HepG2 (cell line): ENCODE results near the gene AGT. TPM values are rescaled to one million over a fixed set of nuclear protein-coding genes. Genes with fewer than 3 reads are reported as not detected.

Source experiments
- CBX2 ChIP-seq, 2 experiments: fragments of 200-600 bp in 1 of 2; sonication (generic); formaldehyde crosslinking in 1 of 2; IDR thresholded peaks; 2 replicates each; pipeline versions ENCODE4 v1.7.0 to v1.8.1; 2018 to 2022; ENCODE audit warnings: low read depth in 2 of 2, low read length in 1 of 2, mild to moderate bottlenecking in 1 of 2, missing genetic modification reagents in 1 of 2
- KMT2A ChIP-seq: sonication (generic); formaldehyde crosslinking; IDR thresholded peaks from 2 replicates; pipeline ENCODE4 v1.4.0; 2020; ENCODE audit warnings: missing genetic modification reagents
- MTF1 ChIP-seq: sonication (generic); formaldehyde crosslinking; IDR thresholded peaks from 2 replicates; pipeline ENCODE4 v1.5.0; 2020; ENCODE audit warnings: missing genetic modification reagents
- TAF1 ChIP-seq: sonication (generic); formaldehyde crosslinking; IDR thresholded peaks from 2 replicates; pipeline ENCODE4 v1.4.0; 2020; ENCODE audit warnings: missing genetic modification reagents
- TBL1XR1 ChIP-seq: fragments of 150-350 bp; IDR thresholded peaks from 2 replicates; pipeline ENCODE4 v1.6.1; 2014; ENCODE audit warnings: borderline replicate concordance, low read length; ENCODE audit not compliant: partially characterized antibody
- ZBTB7A ChIP-seq: sonication (generic); formaldehyde crosslinking; IDR thresholded peaks from 2 replicates; pipeline ENCODE4 v1.8.0; 2022; ENCODE audit warnings: mild to moderate bottlenecking, missing genetic modification reagents
- polyA plus RNA-seq, 8 experiments: library from polyadenylated mRNA; depleted of rRNA in 3 of 8; stranded (reverse) in 7 of 8; unstranded in 1 of 8; fragments of >200 nt; fragmentation: Illumina TruSeq in 4 of 8; extraction: Trizol in 4 of 8; gene quantifications; 2 replicates each; pipeline versions ENCODE4 v1.2.1 to v1.2.3, GENCODE V29; 2011 to 2016; ENCODE audit warnings: low read depth in 4 of 8, missing spikeins in 1 of 8, mixed read lengths in 1 of 8; ENCODE audit not compliant: insufficient read depth in 1 of 8
- total RNA-seq, 5 experiments: library from RNA; depleted of rRNA; stranded (reverse); fragments of >200 nt; fragmentation: Illumina TruSeq; extraction: Trizol; gene quantifications; 2 replicates each; pipeline ENCODE4 v1.2.3, GENCODE V29; 2016; ENCODE audit warnings: low read depth in 1 of 5
- TF ChIP-seq, protein P1 (sequence below): fragments of 450-650 bp; IDR thresholded peaks from 2 replicates; pipeline ENCODE4 v1.6.1; 2016
- TF ChIP-seq, protein P2 (sequence below): sonication (generic); formaldehyde crosslinking; IDR thresholded peaks from 2 replicates; pipeline ENCODE4 v1.4.0; 2020; ENCODE audit warnings: missing genetic modification reagents

The AGT gene
- total and polyA plus RNA-seq, 2 of the 13 experiments (the other 11 are each of a cell fraction or from before 2014, with no cell fraction given), result 892 to 2,071 TPM

DNA sequence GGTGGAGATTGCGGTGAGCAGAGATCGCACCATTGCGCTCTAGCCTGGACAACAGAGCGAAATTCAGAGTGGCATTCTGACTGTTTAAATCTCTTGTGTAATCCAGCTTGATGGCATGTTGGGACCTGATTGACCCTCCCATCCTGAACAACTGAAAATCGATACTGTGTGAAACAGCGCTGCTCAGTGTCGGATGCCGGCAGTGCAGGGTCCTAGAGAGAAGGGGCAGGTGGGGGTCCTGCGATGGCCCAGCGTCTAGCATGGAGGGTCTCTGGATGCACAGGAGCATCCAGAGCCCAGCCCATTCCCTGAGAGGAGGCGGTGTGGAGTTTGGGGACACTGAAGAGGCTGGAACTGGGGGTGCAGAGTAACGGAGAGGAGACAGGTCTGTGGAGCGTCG, 15.8 kb downstream of the AGT start (continued):
- TF ChIP-seq TBL1XR1 (no peak), ZBTB7A (CRISPR knock-in tag) (no peak), TAF1 (CRISPR knock-in tag) (no peak), KMT2A (no peak), MTF1 (CRISPR knock-in tag) (no peak), CBX2 (IDR thresholded peaks at IDR 0.05; ENCODE audit: low read depth, low read length) (no peak), CBX2 (CRISPR knock-in tag; IDR thresholded peaks at IDR 0.05; ENCODE audit: low read depth) (no peak)
- TF ChIP-seq, protein P1, sequence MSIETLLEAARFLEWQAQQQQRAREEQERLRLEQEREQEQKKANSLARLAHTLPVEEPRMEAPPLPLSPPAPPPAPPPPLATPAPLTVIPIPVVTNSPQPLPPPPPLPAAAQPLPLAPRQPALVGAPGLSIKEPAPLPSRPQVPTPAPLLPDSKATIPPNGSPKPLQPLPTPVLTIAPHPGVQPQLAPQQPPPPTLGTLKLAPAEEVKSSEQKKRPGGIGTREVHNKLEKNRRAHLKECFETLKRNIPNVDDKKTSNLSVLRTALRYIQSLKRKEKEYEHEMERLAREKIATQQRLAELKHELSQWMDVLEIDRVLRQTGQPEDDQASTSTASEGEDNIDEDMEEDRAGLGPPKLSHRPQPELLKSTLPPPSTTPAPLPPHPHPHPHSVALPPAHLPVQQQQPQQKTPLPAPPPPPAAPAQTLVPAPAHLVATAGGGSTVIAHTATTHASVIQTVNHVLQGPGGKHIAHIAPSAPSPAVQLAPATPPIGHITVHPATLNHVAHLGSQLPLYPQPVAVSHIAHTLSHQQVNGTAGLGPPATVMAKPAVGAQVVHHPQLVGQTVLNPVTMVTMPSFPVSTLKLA, result no peak
- TF ChIP-seq, protein P2, sequence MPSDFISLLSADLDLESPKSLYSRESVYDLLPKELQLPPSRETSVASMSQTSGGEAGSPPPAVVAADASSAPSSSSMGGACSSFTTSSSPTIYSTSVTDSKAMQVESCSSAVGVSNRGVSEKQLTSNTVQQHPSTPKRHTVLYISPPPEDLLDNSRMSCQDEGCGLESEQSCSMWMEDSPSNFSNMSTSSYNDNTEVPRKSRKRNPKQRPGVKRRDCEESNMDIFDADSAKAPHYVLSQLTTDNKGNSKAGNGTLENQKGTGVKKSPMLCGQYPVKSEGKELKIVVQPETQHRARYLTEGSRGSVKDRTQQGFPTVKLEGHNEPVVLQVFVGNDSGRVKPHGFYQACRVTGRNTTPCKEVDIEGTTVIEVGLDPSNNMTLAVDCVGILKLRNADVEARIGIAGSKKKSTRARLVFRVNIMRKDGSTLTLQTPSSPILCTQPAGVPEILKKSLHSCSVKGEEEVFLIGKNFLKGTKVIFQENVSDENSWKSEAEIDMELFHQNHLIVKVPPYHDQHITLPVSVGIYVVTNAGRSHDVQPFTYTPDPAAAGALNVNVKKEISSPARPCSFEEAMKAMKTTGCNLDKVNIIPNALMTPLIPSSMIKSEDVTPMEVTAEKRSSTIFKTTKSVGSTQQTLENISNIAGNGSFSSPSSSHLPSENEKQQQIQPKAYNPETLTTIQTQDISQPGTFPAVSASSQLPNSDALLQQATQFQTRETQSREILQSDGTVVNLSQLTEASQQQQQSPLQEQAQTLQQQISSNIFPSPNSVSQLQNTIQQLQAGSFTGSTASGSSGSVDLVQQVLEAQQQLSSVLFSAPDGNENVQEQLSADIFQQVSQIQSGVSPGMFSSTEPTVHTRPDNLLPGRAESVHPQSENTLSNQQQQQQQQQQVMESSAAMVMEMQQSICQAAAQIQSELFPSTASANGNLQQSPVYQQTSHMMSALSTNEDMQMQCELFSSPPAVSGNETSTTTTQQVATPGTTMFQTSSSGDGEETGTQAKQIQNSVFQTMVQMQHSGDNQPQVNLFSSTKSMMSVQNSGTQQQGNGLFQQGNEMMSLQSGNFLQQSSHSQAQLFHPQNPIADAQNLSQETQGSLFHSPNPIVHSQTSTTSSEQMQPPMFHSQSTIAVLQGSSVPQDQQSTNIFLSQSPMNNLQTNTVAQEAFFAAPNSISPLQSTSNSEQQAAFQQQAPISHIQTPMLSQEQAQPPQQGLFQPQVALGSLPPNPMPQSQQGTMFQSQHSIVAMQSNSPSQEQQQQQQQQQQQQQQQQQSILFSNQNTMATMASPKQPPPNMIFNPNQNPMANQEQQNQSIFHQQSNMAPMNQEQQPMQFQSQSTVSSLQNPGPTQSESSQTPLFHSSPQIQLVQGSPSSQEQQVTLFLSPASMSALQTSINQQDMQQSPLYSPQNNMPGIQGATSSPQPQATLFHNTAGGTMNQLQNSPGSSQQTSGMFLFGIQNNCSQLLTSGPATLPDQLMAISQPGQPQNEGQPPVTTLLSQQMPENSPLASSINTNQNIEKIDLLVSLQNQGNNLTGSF, result no peak
